Measurements from ENCODE around the gene TICRR.

DNA sequence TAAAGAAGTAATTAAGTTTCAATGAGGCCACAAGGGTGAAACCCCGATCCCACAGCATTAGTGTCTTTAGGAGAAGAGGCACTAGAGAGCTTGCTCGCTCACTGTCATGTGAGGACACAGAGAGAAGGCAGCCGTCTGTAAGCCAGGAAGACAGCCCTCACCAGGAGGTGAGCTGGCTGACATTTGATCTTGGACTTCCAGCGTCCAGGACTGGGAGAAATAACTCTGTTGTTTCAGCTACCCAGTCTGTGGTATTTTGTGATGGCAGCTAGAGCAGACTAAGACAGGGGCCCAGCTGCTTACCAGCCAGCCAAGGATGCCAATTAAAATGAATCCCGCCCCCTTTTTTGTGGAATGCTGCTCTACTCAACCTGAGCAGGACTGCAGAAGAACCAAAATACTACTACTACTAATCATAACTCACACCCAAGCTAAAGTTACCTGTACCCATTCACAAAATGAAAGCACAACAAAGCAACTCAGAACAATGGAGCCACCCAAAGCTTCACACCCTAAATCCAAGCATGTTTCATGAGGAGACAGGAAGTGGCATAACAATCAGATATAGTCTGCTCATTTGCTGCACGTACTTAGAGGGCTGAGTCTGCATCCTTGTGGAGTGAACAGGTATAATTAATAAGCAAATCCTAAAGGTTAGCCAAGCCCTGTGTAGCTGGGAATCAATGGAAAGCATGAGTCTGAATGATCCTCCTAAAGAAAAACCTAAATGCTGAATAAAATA lies 43.3 kb upstream of the TICRR start:
- TF ChIP-seq, protein P1, sequence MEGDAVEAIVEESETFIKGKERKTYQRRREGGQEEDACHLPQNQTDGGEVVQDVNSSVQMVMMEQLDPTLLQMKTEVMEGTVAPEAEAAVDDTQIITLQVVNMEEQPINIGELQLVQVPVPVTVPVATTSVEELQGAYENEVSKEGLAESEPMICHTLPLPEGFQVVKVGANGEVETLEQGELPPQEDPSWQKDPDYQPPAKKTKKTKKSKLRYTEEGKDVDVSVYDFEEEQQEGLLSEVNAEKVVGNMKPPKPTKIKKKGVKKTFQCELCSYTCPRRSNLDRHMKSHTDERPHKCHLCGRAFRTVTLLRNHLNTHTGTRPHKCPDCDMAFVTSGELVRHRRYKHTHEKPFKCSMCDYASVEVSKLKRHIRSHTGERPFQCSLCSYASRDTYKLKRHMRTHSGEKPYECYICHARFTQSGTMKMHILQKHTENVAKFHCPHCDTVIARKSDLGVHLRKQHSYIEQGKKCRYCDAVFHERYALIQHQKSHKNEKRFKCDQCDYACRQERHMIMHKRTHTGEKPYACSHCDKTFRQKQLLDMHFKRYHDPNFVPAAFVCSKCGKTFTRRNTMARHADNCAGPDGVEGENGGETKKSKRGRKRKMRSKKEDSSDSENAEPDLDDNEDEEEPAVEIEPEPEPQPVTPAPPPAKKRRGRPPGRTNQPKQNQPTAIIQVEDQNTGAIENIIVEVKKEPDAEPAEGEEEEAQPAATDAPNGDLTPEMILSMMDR (IDR thresholded peaks at IDR 0.05), result no peak
- TF ChIP-seq POLR2A (IDR thresholded peaks at IDR 0.05), result no peak
- TF ChIP-seq EP300 (IDR thresholded peaks at IDR 0.05), result no peak
- TF ChIP-seq POLR2AphosphoS5 (IDR thresholded peaks at IDR 0.05), result no peak

Measured in upper lobe of left lung (tissue), 4 donors.